ENCODE results near the gene SYT17.

SYT17 gene

DNA sequence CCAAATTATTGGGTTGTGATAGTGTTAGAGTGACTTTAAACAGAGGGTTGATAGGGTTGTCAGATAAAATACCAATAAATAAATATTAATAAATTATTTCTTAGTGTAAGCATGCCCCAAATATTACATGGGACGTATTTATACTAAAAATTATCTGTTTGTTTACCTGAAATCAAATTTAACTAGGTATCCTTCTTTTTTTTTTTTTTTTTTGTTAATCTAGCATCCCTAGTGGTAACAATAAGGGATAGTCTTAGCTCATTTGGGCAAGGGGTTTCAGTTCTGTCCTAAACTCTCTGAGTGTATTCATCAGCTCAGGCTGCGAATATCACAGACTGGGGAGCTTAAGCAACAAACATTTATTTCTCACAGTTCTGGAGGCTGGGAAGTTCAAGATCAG, 118.8 kb downstream of the SYT17 start:
- TF ChIP-seq, protein P1, sequence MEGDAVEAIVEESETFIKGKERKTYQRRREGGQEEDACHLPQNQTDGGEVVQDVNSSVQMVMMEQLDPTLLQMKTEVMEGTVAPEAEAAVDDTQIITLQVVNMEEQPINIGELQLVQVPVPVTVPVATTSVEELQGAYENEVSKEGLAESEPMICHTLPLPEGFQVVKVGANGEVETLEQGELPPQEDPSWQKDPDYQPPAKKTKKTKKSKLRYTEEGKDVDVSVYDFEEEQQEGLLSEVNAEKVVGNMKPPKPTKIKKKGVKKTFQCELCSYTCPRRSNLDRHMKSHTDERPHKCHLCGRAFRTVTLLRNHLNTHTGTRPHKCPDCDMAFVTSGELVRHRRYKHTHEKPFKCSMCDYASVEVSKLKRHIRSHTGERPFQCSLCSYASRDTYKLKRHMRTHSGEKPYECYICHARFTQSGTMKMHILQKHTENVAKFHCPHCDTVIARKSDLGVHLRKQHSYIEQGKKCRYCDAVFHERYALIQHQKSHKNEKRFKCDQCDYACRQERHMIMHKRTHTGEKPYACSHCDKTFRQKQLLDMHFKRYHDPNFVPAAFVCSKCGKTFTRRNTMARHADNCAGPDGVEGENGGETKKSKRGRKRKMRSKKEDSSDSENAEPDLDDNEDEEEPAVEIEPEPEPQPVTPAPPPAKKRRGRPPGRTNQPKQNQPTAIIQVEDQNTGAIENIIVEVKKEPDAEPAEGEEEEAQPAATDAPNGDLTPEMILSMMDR (IDR thresholded peaks at IDR 0.05), result no peak
- TF ChIP-seq ZFX (IDR thresholded peaks at IDR 0.05; ENCODE audit: borderline replicate concordance), result no peak
- no peak overlapping the region for H3K27ac ChIP-seq

DNA sequence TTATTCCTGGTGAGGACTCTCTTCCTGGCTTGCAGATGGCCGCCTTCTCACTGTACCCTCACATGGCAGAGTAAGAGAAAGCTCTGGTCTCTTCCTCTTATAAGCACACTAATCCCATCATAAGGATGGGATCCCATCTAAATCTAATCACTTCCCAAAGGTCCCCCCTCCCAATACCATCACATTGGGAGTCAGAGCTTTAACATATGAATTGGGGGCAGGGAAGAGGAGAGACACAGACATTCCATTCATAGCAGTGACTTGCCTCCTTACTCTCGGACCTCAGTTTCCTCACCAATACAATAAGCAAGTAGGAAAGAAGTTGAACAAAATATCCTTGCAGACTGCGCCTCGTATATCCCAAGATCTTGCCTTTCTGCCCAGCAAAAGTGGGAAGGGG, 119.2 kb downstream of the SYT17 start:
- TF ChIP-seq ZFX (IDR thresholded peaks at IDR 0.05; ENCODE audit: borderline replicate concordance), result no peak
- TF ChIP-seq, protein P1 (IDR thresholded peaks at IDR 0.05), result no peak

DNA sequence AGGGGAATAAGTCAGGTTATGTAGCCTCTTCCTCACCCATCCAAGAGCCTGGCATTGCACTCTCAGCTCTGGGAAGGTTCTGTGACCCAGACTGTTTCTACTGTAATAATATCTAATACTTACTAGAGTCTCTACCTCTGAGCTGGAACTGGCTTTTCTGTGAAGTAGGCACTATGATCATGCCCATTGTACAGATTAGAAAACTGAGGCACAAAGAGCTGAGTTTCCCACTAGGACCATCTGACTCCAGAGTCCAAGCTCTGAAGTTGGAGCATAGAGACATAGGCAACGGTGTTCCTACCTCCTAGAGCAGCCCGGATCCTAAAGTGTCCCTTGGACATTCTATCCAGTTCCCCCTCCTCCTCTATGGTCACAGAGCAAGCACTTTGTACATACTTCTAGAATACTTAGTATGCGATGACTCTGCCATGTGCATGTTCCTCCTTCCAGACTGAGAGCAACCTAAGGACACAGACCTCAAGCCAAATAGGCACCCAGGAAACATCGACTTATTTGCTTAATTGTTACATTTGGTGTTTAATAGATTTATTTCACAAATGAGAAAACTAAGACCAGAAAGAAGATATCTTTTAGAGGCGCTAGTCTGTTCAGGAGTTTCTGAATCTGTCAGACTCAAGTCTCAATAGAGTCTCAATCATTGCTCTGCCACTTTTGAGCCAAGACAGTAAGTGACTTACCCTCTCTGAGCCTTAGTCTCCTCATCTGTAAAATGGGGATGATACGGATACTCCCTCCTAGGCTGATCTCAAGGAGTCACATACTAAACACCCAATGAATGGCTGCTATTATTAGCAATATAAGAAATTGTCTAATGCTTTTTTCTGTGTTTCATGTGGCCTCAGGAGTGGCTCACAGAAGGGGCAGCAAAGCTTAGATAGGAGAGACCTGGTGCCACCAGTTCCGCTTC, 121.1 kb downstream of the SYT17 start:
- TF ChIP-seq, protein P1 (IDR thresholded peaks at IDR 0.05), result no peak
- no peak for TF ChIP-seq ZFX (IDR thresholded peaks at IDR 0.05; ENCODE audit: borderline replicate concordance)
- H3K27ac ChIP-seq, result no peak overlapping the region

More for the DNA sequence above, 119.2 kb downstream of the SYT17 start:
- H3K27ac ChIP-seq, result no peak overlapping the region

DNA sequence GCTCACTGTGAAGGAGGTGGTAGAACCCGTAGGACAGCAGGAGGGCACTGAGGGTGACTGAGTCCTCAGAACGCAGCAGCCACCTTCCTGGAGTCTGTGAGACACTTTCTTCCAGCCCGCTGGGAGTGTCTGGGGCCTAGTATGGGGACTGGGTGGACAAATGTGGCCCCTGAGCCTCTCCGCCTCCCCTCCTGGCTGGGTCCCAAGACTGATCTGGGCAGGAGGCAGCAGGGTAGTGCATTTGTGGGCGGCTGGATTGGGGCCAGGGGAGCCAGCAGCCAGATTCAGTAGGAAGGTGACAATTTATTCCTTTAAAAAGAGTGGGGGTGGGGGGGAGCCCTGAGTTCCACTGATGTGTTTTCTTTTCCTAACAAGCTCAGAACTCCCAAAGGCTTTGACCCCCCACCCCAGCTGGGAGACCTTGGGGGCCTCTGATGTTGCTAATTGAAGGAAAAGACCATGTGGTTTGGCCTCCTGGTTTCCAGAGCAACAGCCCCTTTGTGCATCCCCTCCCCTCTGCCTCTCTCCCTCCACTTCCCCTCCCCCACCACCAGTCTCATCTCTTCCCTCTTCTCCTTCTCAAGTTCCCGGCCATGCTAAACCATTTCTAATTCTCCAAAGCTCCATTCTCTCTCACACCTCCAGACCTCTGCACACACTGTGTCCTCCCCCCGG, 121.9 kb downstream of the SYT17 start:
- no peak overlapping the region for H3K27ac ChIP-seq
- no peak for TF ChIP-seq ZFX (IDR thresholded peaks at IDR 0.05; ENCODE audit: borderline replicate concordance)
- TF ChIP-seq, protein P1 (IDR thresholded peaks at IDR 0.05), result no peak

DNA sequence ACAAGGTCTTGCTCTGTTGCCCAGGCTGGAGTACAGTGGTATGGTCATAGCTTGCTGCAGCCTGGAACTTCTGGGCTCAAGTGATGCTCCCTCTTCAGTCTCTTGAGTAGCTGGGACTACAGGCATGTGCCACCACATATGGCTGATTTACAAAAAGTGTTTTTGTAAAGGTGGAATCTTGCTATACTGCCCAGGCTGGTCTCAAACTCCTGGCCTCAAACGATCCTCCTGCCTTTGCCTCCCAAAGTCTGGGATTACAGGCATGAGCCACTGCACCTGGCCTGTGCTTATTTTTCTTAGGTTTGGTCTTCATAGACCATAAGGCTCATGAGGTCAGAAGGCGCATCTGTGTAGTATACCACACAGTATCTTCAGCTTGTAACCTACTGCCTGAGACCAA, 122.8 kb downstream of the SYT17 start:
- H3K27ac ChIP-seq, result no peak overlapping the region
- TF ChIP-seq, protein P1 (IDR thresholded peaks at IDR 0.05), result no peak
- no peak for TF ChIP-seq ZFX (IDR thresholded peaks at IDR 0.05; ENCODE audit: borderline replicate concordance)

DNA sequence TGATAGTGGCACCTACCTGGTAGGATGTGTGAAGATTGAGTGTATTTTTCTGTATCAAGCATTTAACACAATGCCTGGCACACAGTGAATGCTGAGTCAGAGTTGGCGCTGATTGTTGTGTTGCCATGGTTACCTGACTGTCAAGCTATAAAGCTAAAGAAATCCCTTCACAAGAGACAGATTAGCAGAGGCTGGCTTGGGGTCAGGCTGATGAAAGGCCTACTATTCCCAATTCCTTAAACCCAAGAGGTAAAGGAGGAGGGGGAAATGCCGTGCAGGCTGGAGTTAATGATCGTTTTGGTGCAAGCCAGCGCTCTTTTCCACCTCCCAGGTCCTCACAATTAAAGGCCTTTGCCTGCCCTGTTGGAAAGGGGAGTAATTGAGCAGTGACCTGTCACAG, 123.4 kb downstream of the SYT17 start:
- H3K27ac ChIP-seq, result no peak overlapping the region
- TF ChIP-seq, protein P1 (IDR thresholded peaks at IDR 0.05), result no peak
- TF ChIP-seq ZFX (IDR thresholded peaks at IDR 0.05; ENCODE audit: borderline replicate concordance), result no peak

DNA sequence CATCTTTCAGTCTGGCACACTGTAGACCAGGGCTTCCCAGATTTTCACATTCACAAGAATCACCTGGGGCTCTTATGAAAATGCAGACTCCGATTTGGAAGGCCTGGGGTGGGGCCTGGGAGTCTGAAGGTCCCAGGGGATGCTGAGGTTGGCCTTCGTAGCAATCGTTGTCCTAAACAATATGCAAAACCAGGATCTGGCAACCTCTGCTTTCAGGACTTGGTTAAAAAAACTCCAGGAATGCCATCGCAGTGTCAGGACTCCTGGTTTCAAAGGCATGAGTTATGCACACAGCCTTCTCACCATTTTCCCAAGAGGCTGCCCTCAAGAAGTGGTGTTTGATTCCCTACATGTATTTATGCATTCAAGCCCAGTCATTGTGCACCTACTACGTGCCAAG, 124.1 kb downstream of the SYT17 start:
- TF ChIP-seq ZFX (IDR thresholded peaks at IDR 0.05; ENCODE audit: borderline replicate concordance), result no peak
- TF ChIP-seq, protein P1 (IDR thresholded peaks at IDR 0.05), result no peak

More for the DNA sequence above, 124.1 kb downstream of the SYT17 start:
- H3K27ac ChIP-seq, result no peak overlapping the region
